H1 (cell line): ENCODE data around the gene FEZF1. TPM values are rescaled to one million over a fixed set of nuclear protein-coding genes. Genes with fewer than 3 reads are reported as not detected.

Experiments
- CTCF ChIA-PET: fragments of 300-600 bp; sonication (Branson Sonifier 250); formaldehyde crosslinking; loops from one replicate; lab custom pipeline; 2021; ENCODE audit not compliant: partially characterized antibody; lab: Charles Lee
- POLR2A ChIA-PET: fragments of 300-600 bp; sonication (Branson Sonifier 250); formaldehyde crosslinking; loops from one replicate; lab custom pipeline; 2021; ENCODE audit warnings: inconsistent platforms; ENCODE audit not compliant: partially characterized antibody; lab: Charles Lee
- DNase-seq, 2 experiments: peaks; one replicate each; pipeline versions ENCODE4 v3.0.0 to v3.0.0-alpha.2; 2010 to 2022; ENCODE audit warnings: low spot score in 2 of 2, low read depth in 1 of 2, mixed read lengths in 1 of 2
- FAIRE-seq: peaks from 2 replicates; lab custom pipeline; 2011; peaks lifted over from hg19 to GRCh38; lab: Jason Lieb, UNC
- H2AFZ ChIP-seq: 2 replicates; pipeline ENCODE4 v1.8.1; 2012; ENCODE audit warnings: low read length, inconsistent platforms
- H2AK5ac ChIP-seq: 2 replicates; pipeline ENCODE4 v1.6.1; 2013; ENCODE audit warnings: low read depth, low read length
- H2BK120ac ChIP-seq: replicated peaks from 2 replicates; pipeline ENCODE3; 2013; ENCODE audit warnings: low read depth, low read length, inconsistent platforms
- H2BK12ac ChIP-seq: 2 replicates; pipeline ENCODE4 v1.6.1; 2013; ENCODE audit warnings: low read depth, low read length
- H2BK15ac ChIP-seq: 2 replicates; pipeline ENCODE4 v1.6.1; 2013; ENCODE audit warnings: low read length
- H2BK20ac ChIP-seq: 2 replicates; pipeline ENCODE4 v1.6.1; 2013; ENCODE audit warnings: low read length
- H2BK5ac ChIP-seq: 2 replicates; pipeline ENCODE4 v1.6.1; 2013; ENCODE audit warnings: low read depth, low read length
- H3K14ac ChIP-seq: 2 replicates; pipeline ENCODE4 v1.6.1; 2013; ENCODE audit warnings: inconsistent platforms; ENCODE audit not compliant: insufficient read length
- H3K18ac ChIP-seq: 2 replicates; pipeline ENCODE4 v1.6.1; 2013; ENCODE audit warnings: low read length; ENCODE audit errors: extremely low read depth
- H3K23ac ChIP-seq: 2 replicates; pipeline ENCODE4 v1.6.1; 2013; ENCODE audit warnings: inconsistent platforms; ENCODE audit not compliant: insufficient read length
- H3K23me2 ChIP-seq: 2 replicates; pipeline ENCODE4 v1.6.1; 2013; ENCODE audit warnings: low read depth, low read length
- H3K27ac ChIP-seq: 2 replicates; pipeline ENCODE4 v1.6.1; 2011; ENCODE audit warnings: low read depth, low read length, inconsistent platforms
- H3K27me3 ChIP-seq, 4 experiments: replicated peaks in 1 of 4; 1 replicate in 1 of 4; 2 replicates in 3 of 4; pipeline versions ENCODE4 v1.6.1 to v1.8.1; 2011 to 2013; ENCODE audit warnings: low read length in 3 of 4, mild to moderate bottlenecking in 3 of 4, inconsistent platforms in 2 of 4, mixed read lengths in 2 of 4, moderate library complexity in 1 of 4; ENCODE audit not compliant: control insufficient read depth in 3 of 4, insufficient read depth in 3 of 4; ENCODE audit errors: extremely low read depth in 1 of 4
- H3K36me3 ChIP-seq, 4 experiments: 2 replicates each; pipeline versions ENCODE4 v1.6.1 to v1.8.1; 2011 to 2013; ENCODE audit warnings: mild to moderate bottlenecking in 4 of 4, low read length in 3 of 4, moderate library complexity in 2 of 4, control low read depth in 1 of 4, inconsistent platforms in 1 of 4; ENCODE audit not compliant: insufficient read depth in 4 of 4, control insufficient read depth in 2 of 4
- H3K4ac ChIP-seq: replicated peaks from 2 replicates; pipeline ENCODE3; 2013; ENCODE audit warnings: low read length, low read depth, mixed read lengths, inconsistent platforms; ENCODE audit not compliant: insufficient read length
- H3K4me1 ChIP-seq, 4 experiments: replicated peaks in 1 of 4; 1 replicate in 1 of 4; 2 replicates in 3 of 4; pipeline versions ENCODE4 v1.6.1 to v1.8.1; 2011 to 2013; ENCODE audit warnings: low read length in 3 of 4, inconsistent platforms in 2 of 4, mixed read lengths in 1 of 4; ENCODE audit not compliant: insufficient read depth in 4 of 4, control insufficient read depth in 3 of 4
- H3K4me2 ChIP-seq, 2 experiments: 2 replicates each; pipeline versions ENCODE4 v1.6.1 to v1.8.1; 2011 to 2013; ENCODE audit warnings: low read depth in 2 of 2, low read length in 2 of 2, control low read depth in 1 of 2, inconsistent platforms in 1 of 2, mild to moderate bottlenecking in 1 of 2; ENCODE audit not compliant: insufficient read depth in 1 of 2
- H3K4me3 ChIP-seq, 4 experiments: fragments of 200-600, 300-600 bp in 1 of 4; sonication (generic), shearing (Covaris generic), sonication (Bioruptor Twin) in 1 of 4; 2 replicates each; pipeline versions ENCODE4 v1.5.1 to v1.8.1; 2011 to 2016; ENCODE audit warnings: low read length in 4 of 4, low read depth in 3 of 4, control low read depth in 2 of 4, inconsistent platforms in 2 of 4, mild to moderate bottlenecking in 2 of 4, mixed read lengths in 1 of 4, moderate library complexity in 1 of 4; ENCODE audit not compliant: insufficient read depth in 2 of 4; ENCODE audit errors: extremely low read depth in 1 of 4
- H3K56ac ChIP-seq: replicated peaks from 2 replicates; pipeline ENCODE3; 2013; ENCODE audit warnings: low read depth, mild to moderate bottlenecking, mixed read lengths, low read length, inconsistent platforms; ENCODE audit not compliant: insufficient read length
- H3K79me1 ChIP-seq: 2 replicates; pipeline ENCODE4 v1.6.1; 2013; ENCODE audit warnings: low read depth, low read length, control low read depth
- H3K79me2 ChIP-seq, 2 experiments: 2 replicates each; pipeline versions ENCODE4 v1.6.1 to v1.8.1; 2012 to 2013; ENCODE audit warnings: low read length in 2 of 2, mild to moderate bottlenecking in 2 of 2, inconsistent platforms in 1 of 2; ENCODE audit not compliant: insufficient read depth in 2 of 2, control insufficient read depth in 1 of 2
- H3K9ac ChIP-seq, 4 experiments: replicated peaks in 1 of 4; 1 replicate in 1 of 4; 2 replicates in 3 of 4; pipeline versions ENCODE4 v1.6.1 to v1.8.1; 2011 to 2013; ENCODE audit warnings: low read depth in 3 of 4, low read length in 3 of 4, control low read depth in 2 of 4, mild to moderate bottlenecking in 2 of 4, moderate library complexity in 2 of 4, inconsistent platforms in 1 of 4; ENCODE audit errors: extremely low read depth in 1 of 4
- H3K9me3 ChIP-seq, 2 experiments: 2 replicates each; pipeline versions ENCODE4 v1.6.1 to v1.8.1; 2012 to 2013; ENCODE audit warnings: mild to moderate bottlenecking in 2 of 2, moderate library complexity in 2 of 2, control low read depth in 1 of 2, inconsistent platforms in 1 of 2, low read depth in 1 of 2, low read length in 1 of 2, mixed read lengths in 1 of 2; ENCODE audit not compliant: insufficient read depth in 2 of 2
- H4K20me1 ChIP-seq, 2 experiments: replicated peaks in 1 of 2; 2 replicates each; pipeline versions ENCODE3 to v1.8.1; 2011 to 2013; ENCODE audit warnings: inconsistent platforms in 2 of 2, low read length in 2 of 2, mild to moderate bottlenecking in 1 of 2; ENCODE audit not compliant: insufficient read depth in 2 of 2, control insufficient read depth in 1 of 2
- H4K5ac ChIP-seq: 2 replicates; pipeline ENCODE4 v1.6.1; 2013; ENCODE audit warnings: low read length, low read depth, mixed read lengths, inconsistent platforms; ENCODE audit not compliant: insufficient read length
- H4K8ac ChIP-seq: 2 replicates; pipeline ENCODE4 v1.8.0; 2013; ENCODE audit warnings: mild to moderate bottlenecking, moderate library complexity, low read length, inconsistent platforms; ENCODE audit not compliant: insufficient read depth; ENCODE audit errors: extremely low read depth
- H4K91ac ChIP-seq: replicated peaks from 2 replicates; pipeline ENCODE3; 2013; ENCODE audit warnings: low read length, mixed read lengths, inconsistent platforms; ENCODE audit not compliant: insufficient read length
- CBX8 ChIP-seq: fragments of 300-800, 300-1000 bp; sonication (generic); IDR thresholded peaks from 2 replicates; pipeline ENCODE4 v1.7.1; 2016; ENCODE audit warnings: low read depth, low read length, borderline replicate concordance
- CEBPB ChIP-seq: IDR thresholded peaks from 2 replicates; pipeline ENCODE4 v1.6.1; 2012; ENCODE audit warnings: low read depth, low read length
- CTCF ChIP-seq, 3 experiments: IDR thresholded peaks; 1 replicate in 2 of 3; 2 replicates in 1 of 3; pipeline versions ENCODE4 v1.5.1 to v1.6.1; 2011; ENCODE audit warnings: low read length in 3 of 3, mild to moderate bottlenecking in 3 of 3, inconsistent platforms in 2 of 3, low read depth in 1 of 3, moderate library complexity in 1 of 3; ENCODE audit not compliant: insufficient read depth in 1 of 3; ENCODE audit errors: control extremely low read depth in 1 of 3
- JUN ChIP-seq: IDR thresholded peaks from 2 replicates; pipeline ENCODE4 v1.6.1; 2011; ENCODE audit warnings: low read depth, mild to moderate bottlenecking, improper control_type of control experiment, low read length
- KDM1A ChIP-seq: fragments of 200-600, 300-600 bp; sonication (generic); IDR thresholded peaks from 2 replicates; pipeline ENCODE4 v1.7.1; 2016; ENCODE audit warnings: mild to moderate bottlenecking, low read length, borderline replicate concordance
- MAFK ChIP-seq: IDR thresholded peaks from 2 replicates; pipeline ENCODE4 v1.6.1; 2012; ENCODE audit warnings: low read depth, mild to moderate bottlenecking, improper control_type of control experiment, low read length
- SP1 ChIP-seq: IDR thresholded peaks from 2 replicates; pipeline ENCODE4 v1.6.1; 2011; ENCODE audit warnings: low read depth, low read length
- YY1 ChIP-seq: IDR thresholded peaks from 2 replicates; pipeline ENCODE4 v1.6.1; 2011; ENCODE audit warnings: low read depth, mild to moderate bottlenecking, low read length
- polyA plus RNA-seq, 7 experiments: library from polyadenylated mRNA; depleted of rRNA in 3 of 7; stranded (reverse) in 5 of 7; unstranded in 2 of 7; fragments of >200 nt in 5 of 7; fragments of 200-250 nt in 2 of 7; gene quantifications; 1 replicate in 5 of 7; 2 replicates in 1 of 7; 4 replicates in 1 of 7; pipeline versions ENCODE4 v1.2.1 to v1.2.3, GENCODE V29; 2011 to 2013; ENCODE audit warnings: missing spikeins in 2 of 7, mixed read lengths in 2 of 7
- total RNA-seq: library from RNA; stranded (reverse); fragmentation: NEBNext Ultra II Directional; extraction: Animal tissue kit (Norgen Biotek cat#: 25700); gene quantifications from 2 replicates; pipeline ENCODE4 v1.2.1, GENCODE V29; 2021

The FEZF1 gene
- total and polyA plus RNA-seq, 2 of the 8 experiments (the other 6 are each of a cell fraction or from before 2014, with no cell fraction given): 10.6 to 15.7 TPM

GRCh38 chr7:122261016-122261415, 43.5 kb downstream of the FEZF1 start:
- TF ChIP-seq CEBPB: no peak
- TF ChIP-seq SP1: no peak
- no peak for TF ChIP-seq KDM1A
- TF ChIP-seq CTCF (IDR thresholded peaks at IDR 0.05; ENCODE audit: control extremely low read depth in 1 of 3, insufficient read depth in 1 of 3, low read depth in 1 of 3, low read length in 3 of 3): no peak
- no peak for TF ChIP-seq MAFK
- TF ChIP-seq YY1: no peak
- TF ChIP-seq CBX8: no peak
- TF ChIP-seq JUN: no peak
- TF ChIP-seq, all 59 proteins: peak for 0
- Histone ChIP-seq H2BK5ac (no peak overlapping the region), H2AFZ (no peak overlapping the region), H3K27ac (no peak overlapping the region), H3K9ac (no peak overlapping the region), H3K4me1 (peaks cover 4 to 13% (median 12%) of the 10 kb centered on the region in 4 experiments; a peak in 5 of 7 replicates), H4K5ac (no peak overlapping the region), H3K23me2 (no peaks in the 10 kb centered on the region), H2BK12ac (no peak overlapping the region), H3K9me3 (no peaks in the 10 kb centered on the region), H3K4me3 (no peak overlapping the region), H3K23ac (no peak overlapping the region), H3K79me1 (no peaks in the 10 kb centered on the region), H4K91ac (no peak overlapping the region), H3K4me2 (no peak overlapping the region), H3K79me2 (no peaks in the 10 kb centered on the region), H3K56ac (no peak overlapping the region), H2BK15ac (no peak overlapping the region), H3K4ac (no peak overlapping the region), H2AK5ac (no peak overlapping the region), H2BK20ac (no peak overlapping the region), H3K27me3 (peaks cover 0 to 1% (median 0%) of the 10 kb centered on the region in 4 experiments; a peak in 1 of 7 replicates), H4K8ac (no peak overlapping the region), H3K14ac (no peak overlapping the region), H4K20me1 (no peaks in the 10 kb centered on the region), H3K18ac (no peak overlapping the region), H2BK120ac (no peak overlapping the region), H3K36me3 (no peaks in the 10 kb centered on the region)
- DNase-seq: no peak
- FAIRE-seq: no peak
- ChIA-PET POLR2A (no interaction called here), CTCF (interaction anchor here (1.0 kb wide), 1 partner anchor 9 kb away, joined by 4 read pairs; no protein-coding TSS in a partner anchor)
